Upper lobe of left lung (tissue), 4 donors: Measurements from ENCODE around the gene CDCA8.

Experiments
- POLR2A ChIP-seq, 4 donors: fragments of 450-650 bp; IDR thresholded peaks; one replicate each; pipeline ENCODE4 v1.5.1; 2016 to 2017; ENCODE audit warnings: antibody characterized with exemption in 4 of 4, mild to moderate bottlenecking in 2 of 4
- TF ChIP-seq, protein P1 (sequence below), 6 experiments: fragments of 450-650 bp in 4 of 6; fragments of 200-600 bp in 2 of 6; sonication (generic) in 2 of 6; IDR thresholded peaks; one replicate each; pipeline ENCODE4 v1.5.1; 2016 to 2019; ENCODE audit warnings: antibody characterized with exemption in 6 of 6

DNA sequence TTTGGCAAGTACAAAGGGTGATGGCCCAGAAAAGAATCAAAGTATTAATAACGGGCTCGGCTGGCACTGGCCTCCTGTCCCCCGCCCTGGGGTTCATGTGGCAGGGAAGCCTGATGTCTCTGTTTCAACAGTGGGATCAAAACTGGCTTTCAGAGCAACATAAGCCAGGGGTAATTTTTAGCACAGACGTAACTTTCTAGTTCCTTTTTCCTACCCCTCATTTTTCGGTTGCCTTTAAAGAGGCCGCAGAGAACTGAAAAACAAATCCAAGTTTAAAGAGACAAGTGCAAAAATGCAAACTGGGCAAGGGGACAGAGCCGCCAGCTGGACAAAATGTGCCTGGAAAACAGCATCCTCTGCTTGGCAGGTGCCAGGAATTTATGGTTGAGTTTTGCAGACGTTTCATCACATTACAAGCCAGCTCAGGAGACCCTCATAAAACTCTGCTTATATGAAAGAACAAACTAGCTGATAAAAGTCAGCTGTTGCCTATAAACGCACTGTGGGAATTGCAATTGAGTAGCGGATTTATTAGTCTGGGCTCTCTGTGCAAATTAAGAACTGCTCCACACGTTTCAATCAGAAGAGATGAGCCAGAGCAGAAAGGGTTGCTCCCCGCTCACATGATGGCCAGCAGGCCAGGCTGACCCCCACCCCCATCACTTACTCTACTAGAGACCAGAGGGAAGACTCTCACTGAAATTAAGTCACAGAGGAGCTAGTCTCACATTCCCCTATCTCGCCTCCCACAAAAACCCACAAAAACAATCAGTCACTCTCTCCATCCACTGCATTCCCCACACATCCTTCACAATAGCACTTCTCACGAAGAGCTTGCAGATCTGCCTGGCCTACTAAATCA, 15.8 kb upstream of the CDCA8 start:
- TF ChIP-seq, protein P1, sequence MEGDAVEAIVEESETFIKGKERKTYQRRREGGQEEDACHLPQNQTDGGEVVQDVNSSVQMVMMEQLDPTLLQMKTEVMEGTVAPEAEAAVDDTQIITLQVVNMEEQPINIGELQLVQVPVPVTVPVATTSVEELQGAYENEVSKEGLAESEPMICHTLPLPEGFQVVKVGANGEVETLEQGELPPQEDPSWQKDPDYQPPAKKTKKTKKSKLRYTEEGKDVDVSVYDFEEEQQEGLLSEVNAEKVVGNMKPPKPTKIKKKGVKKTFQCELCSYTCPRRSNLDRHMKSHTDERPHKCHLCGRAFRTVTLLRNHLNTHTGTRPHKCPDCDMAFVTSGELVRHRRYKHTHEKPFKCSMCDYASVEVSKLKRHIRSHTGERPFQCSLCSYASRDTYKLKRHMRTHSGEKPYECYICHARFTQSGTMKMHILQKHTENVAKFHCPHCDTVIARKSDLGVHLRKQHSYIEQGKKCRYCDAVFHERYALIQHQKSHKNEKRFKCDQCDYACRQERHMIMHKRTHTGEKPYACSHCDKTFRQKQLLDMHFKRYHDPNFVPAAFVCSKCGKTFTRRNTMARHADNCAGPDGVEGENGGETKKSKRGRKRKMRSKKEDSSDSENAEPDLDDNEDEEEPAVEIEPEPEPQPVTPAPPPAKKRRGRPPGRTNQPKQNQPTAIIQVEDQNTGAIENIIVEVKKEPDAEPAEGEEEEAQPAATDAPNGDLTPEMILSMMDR (IDR thresholded peaks at IDR 0.05): no peak
- no peak for TF ChIP-seq POLR2A (IDR thresholded peaks at IDR 0.05)
